Left renal cortex interstitium (tissue), 4 donors: ENCODE data around the gene CAVIN2. TPM values are rescaled to one million over a fixed set of nuclear protein-coding genes. Genes with fewer than 3 reads are reported as not detected.

Experiments used
- DNase-seq, 4 donors: peaks; one replicate each; pipeline ENCODE4 v3.0.0-alpha.2; 2013; ENCODE audit warnings: low read depth in 4 of 4, low spot score in 2 of 4, missing footprints in 1 of 4
- polyA plus RNA-seq, 4 donors: library from polyadenylated mRNA; unstranded; fragments of 120-200 nt; gene quantifications; one replicate each; pipeline ENCODE4 v1.2.1, GENCODE V29; 2013; ENCODE audit not compliant: insufficient read length in 4 of 4

CAVIN2 gene
- polyA plus RNA-seq, 4 donors = 35.2 to 47.8 (median 42.7) TPM

DNA sequence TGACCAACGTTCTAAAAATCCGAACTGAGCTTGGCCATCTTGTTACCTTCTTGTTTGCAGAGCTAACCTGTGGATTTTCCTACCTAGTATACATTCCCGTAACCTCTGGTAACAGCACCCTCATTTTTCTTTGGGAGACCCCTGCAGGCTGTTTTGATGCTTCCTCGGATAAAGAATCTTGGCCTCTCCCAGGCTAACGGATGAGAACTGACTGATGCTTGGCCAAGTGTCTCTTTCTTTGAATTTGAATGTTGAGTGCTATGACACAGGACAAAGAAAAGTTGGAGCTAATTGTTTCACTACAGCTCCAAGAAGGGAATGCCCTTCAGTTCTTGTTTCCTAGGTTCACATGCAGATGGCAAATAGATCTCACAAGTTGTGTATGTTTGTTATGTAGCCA is 19.3 kb upstream of the CAVIN2 start:
- no peak for DNase-seq

DNA sequence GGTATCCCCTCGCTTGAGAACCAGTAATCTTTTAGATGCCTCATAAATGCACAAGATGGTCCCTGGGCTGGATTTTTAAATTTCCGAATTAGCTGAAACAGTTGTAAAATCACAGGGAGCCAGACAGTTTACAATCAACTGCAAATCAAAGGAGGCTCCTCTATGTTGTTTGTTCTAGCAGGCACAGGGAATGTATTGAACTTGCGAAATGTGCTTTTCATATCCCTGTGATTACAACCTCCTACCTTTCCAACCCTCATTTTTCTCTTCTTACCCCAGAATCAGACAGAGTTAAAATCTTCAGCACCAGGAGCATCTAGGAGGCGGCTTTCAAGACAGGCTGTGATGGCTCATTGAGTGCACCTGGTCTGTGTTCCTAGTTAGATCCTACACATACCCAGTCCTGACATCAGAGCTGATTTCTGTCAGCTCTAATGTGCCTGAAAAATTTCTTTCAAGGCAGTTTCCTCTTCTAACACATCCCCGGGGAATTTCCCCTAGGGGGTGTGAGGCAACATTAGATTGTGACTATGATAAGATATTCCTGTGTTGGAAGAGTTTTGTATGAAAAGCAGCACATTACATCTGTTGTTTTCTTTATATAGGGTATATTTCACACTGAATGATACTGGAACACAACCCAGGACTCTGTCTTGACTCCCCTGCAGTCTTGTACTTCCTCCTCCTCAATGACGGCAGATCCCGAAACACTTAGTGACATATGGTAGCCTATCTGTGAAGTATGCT is 17.9 kb upstream of the CAVIN2 start:
- no peak for DNase-seq

DNA sequence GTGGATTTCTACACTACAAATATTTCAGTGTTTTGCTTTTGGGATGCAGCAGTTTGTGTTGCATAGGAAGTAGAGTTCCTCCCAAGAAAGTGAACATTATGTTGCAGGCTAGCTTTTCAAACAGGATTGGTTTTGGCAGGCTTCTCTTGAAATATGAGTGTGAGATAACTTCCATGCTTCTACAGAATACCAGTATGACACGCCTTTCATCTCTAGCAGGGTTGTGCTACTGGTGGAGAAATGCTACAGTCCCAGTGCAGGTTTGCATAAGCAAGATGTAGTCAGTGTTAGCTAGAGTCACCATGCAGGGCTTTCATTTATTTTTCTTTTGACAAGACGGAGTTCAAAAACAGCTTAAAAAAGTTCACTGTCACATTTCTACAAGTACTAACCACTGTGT is 17.1 kb upstream of the CAVIN2 start:
- DNase-seq = no peak

DNA sequence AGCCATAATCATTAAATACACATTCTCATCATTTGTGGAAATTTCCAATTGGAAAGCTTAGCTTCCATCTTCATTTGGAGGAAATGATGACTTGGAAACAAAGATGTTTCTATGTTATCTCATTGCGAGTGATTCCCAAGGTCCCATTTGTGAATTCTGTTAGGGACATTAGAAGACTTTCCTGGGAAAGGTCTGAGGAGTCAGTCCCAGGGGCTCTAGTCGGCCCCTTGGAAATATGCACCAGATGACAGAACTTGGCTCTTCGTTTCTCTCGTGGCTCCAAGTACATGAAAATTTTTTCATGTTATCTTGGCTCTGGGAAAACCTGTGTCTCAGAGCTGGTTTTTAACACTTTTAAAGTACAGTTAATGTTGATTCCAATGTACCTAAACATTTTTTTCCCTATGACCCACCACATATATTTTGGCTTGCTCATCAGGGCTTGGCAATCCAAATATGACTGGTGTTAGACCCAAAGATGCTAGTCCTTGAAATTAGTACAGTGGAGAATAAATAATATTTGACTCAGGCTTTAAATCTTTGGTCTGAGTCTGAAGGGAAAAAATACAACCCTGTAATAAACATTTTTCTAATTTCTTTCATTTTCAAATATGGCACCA is 15.4 kb upstream of the CAVIN2 start:
- DNase-seq = no peak

DNA sequence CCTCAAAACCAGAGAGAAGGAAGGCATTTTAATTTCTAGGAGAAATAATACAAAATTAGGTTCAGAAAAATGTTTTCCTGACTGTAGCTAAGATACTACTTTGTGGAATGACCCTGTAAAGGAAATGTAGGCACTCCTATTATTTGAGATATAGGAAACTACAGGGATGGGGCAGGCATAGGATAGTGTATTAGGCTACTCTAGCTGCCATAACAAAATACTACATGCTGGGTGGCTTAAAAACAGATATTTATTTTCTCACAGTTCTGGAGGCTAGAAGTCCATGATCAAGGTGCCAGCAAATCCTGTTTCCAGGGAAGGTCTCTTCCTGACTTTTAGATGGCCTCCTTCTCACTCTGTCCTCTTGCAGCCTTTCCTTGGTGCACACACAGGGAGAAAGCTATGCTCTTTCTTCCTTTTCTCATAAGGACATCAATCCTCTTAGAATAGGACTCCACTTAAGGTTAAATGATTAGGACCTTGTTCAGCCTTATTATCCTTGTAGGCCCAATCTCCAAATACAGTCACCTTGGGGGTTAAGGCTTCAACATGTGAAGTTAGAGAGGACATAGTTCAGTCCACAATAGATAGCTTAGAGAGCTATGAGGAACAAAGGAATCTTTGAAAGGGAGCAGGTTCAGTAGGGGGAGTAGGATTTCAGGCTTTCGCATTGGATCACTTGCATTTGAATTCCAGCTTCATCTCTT is 14.0 kb upstream of the CAVIN2 start:
- no peak for DNase-seq

DNA sequence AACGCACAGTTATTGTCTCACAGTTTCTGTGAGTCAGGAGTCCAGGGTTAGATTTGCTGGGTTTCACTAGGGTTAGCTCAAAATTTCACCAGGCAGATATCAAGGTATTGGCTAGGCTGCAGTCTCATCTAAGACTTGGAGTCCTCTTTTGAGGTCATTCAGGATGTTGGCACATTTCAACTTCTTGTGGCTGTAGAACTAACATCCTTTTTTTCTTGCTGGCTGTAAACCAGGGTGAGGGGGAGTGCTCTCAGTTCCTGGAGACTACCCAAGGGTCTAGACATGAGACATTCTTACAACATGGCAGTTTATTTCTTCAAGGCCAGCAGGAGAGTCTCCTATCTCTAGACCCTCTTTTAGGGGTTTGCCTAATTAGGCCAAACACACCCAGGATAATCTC is 12.8 kb upstream of the CAVIN2 start:
- no peak for DNase-seq

DNA sequence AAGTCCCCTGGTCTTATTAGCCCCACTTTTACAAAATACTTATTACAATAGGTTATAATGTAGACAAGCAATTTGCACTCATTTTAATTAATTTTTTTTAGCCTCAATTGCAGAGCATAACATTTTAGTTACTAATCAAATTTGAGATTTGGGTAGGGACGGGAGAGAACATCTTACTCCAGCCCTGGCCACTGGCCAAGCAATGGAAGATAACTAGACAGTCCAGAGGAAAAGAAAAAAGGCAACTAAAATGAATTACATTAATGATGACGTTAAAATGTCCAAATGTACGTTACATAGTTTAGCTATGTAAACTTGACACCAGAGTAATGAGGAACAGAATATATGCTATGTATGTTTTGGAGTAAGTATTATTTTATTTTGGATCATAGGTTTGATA is 11.0 kb upstream of the CAVIN2 start:
- DNase-seq = no peak

DNA sequence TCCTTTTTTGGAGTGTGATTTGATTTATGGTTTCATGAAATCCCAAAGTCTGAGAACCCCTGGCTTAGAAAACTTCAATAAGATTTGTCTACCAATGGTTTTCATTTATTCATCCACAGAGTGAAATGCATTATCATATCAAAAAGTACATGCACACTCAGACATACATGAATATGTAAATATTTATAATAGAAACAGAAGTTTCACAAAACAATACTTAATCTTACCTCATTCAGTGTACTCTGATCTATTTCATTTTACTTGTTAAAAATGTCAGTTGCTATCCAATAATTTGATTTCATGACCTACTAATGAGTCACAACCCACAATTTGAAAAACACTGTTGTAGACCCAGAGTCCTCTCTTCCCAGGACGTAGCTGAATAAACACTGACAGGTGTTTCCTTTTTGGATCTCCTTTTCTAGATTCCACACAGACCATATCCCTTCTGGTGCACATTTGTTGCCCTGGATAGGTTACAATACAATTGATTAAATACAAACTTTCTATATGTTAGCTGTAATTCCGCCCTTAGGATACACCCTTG is 10.4 kb upstream of the CAVIN2 start:
- no peak for DNase-seq

DNA sequence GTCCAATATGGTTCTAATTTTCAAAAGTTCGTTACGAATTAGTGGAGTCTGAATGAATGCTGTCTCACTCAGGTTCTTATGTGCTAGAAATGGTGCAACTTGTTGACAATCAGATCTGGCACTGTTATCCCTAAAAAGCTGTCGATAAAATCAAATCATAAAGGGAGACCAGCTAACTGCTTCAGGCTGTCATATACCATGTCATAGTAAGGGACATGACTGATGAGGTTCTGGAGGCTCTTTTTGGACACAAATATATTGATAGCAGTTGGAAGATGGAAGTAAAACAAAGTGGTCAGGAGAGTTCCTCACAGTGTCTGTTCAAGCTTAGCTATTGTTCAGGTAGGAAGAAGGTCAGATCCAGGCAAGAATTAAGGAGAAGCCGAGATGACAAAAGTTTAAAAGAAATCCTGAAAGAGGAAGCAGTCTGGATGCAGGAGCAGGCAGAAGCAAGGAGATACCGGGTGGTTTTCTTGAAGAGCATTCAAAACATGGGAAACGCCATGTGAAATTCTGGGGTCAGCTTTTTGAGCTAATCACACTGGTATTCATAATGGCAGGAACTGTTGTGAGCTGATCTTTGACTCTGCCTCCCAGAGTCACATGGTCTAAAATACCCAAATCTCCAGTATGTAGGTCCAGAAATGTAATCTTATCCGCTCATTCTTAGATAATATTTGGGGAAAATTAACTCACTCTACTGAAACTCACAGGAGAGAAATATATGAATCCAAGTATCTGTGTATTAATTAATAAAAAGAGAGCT is 9.4 kb upstream of the CAVIN2 start:
- DNase-seq = no peak

DNA sequence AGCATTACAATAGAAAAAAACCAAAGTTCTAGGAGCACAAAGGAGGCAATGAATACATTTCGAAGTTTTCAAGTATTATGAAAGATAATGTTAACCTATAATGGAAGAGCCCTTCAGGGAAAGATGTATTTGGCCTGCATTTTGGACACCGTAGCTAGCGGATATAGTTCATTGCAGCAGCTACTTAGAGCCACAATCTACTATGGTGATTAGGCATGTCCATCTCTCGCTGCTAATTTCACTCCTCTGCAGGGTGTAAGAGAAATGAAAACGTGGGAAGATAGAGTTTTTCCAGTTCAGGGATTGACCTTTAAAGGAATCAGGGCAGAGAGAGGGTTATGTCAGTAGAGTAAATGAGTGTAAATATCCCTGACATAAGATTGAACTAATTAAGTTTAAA is 8.5 kb upstream of the CAVIN2 start:
- DNase-seq = no peak

DNA sequence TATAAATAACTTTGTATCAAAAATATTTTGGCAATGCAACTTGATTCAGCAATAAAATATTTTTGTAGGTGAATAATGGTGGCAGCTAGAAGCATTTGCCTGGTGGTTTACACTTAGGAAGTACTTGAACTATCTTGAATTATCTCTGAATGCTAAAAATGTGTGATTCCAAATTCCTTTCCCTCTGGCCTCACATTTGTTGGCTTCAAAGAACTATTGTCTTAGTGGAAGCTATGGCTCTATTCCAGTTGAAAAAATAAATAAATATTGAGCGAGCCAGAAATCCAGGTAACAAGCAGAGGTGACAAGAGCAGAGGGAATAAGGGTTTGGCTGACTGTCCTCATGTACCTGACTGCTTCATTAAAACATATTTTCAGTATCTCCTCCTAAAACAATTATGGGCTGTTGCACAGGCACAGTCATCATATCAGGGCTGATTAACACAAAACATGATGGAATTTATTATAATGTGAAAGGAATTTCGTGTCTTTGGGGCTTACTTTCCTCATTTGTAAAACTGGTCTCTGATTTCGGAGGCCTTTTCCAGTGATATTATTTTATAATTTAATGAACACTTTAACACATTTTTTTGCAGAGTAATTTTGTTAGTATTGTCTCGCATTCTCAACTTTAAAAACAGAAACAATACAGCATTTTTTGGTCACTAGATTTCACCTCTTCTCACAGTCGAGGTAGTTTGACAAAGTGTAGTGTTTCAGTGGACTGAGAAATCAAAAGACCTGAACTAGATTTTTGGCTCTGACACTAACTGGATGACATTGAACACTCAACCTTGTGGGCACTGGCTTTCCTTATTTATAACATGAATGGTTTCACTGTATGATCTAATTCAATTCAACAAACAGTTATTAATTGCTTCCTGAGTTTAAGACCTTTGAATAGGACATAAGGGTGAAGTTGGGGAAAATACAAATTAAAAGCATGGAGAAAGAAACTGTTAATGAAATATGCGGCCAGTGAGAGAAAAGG is 7.8 kb upstream of the CAVIN2 start:
- no peak for DNase-seq

DNA sequence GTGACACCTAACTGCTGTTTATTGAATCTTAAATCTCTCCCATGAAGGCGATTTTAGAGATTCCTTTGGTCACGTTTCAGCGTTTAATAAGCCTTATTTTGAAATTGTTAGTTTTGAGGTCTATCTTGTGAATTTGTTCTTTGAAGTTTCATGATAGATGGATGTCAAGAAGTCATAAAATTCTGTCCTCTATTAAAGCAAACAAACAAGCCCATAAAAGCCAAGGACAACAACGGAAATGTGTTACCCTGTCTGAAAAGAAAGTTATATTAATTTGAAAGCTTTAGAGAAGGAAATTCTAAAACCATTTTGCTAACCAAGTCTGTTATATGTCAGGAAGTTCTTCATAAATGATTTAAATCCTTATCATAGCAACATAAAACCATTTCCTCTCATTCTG is 7.0 kb upstream of the CAVIN2 start:
- DNase-seq = no peak

DNA sequence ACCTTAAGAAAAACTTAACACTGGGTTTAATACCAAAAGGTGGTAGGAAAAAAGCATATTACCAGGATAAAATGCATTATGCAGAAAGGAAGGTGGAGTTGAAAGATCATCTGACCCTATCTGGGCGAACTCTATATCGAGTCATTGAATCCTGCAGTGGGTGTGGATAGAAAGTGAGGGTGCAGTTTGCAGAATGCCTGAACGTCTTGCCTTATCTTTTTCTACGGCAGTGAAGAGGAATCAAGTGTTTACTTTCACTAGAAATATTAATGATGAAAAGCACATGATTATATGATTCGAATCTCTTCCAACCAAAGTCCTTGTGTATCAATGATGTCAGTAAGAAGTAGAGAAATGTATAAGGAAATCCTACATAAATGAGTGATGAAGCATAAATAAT is 4.3 kb upstream of the CAVIN2 start:
- DNase-seq = no peak

DNA sequence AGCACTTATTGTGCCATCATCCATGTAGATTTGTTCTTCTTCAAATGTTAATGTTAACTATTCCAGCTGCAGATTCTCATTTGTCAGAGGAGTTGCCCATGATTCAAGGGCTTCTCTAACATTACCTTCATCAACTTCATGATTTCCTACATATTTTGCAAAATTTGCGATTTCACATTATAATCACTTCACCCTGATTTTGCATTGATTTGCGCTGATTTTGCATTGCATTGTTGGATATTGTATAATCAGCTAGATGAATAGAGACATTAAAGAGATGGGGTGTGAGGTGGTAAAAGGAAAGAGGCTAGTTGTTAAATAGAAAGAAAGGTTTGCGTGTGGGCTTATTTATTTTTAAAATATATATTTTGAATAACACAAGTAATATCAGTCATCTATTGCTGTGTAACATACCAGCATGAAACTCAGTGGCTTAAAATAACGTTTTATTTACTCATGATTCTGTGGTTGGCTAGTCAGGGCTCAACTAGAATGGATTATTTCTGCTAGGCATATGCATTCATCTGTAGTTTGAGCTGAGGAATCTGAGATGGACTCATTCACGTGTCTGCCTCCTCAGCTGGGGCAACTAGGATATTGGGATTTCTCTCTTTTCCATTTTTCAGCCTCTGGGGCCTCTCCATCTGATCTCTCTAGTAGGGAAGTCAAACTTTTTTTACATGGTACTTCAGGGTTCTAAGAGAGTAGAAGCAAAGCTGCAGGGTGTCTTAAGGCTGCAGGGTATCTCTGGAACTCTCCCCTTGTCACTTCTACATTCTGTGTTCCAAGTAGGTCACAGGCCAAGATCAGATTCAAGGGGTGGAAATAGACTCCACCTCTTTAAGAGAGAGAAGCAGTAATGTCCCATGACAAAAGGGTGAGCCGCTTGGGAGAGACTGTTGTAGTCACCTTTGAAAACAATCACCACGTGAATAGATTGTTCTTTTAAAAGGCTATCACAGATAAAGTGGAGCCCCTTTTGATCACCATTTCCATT is 2.2 kb upstream of the CAVIN2 start:
- DNase-seq = no peak

DNA sequence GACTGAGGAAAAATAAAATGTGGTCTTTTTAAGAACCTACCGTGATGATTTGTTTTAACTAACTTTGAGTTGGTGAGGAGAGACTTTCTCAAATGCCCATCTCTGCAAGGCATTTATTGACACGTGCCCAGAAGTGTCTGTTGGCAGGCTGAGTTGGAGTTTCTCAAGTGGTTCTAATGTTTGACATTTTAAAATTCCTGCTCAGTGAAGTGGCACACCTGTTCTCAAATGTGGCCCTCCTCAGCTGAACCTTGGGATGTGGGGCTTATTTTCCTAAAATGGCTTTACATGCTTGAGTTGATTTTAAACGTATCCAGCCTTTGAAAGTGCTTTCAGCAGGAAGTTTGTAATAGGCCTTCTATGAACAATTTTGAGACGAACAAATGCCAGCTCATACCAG is 876 bp upstream of the CAVIN2 start:
- DNase-seq = no peak

DNA sequence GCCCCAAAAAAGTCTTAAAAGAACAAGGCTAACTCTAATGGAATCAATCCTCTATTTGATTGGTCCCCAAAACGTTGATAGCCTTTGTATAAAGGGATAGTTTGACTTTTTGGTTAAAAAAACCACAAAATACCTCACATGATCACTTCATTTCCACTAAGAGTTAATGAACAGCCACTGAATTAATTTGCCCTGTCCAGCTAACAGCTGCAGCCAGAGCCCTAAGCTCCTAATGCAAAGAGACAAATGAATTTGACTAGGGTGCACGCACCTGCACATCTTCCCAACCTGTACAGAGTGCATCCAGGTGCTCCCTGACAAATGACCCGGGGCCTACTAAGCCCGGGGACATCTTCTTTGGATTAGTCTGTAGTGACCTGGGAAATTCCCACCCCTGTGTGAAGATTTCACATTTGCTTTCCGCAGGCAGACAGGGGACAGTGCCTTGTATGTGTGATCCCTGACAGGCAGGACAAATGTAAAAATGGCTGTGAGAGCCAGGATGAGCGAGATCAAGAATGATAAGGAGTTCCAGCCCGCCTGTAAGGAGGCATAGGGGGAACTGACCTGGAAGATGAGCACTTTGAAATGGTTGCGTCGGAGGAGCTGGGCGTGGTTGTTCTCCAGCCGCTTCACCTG is 893 bp downstream of the CAVIN2 start:
- DNase-seq = no peak

DNA sequence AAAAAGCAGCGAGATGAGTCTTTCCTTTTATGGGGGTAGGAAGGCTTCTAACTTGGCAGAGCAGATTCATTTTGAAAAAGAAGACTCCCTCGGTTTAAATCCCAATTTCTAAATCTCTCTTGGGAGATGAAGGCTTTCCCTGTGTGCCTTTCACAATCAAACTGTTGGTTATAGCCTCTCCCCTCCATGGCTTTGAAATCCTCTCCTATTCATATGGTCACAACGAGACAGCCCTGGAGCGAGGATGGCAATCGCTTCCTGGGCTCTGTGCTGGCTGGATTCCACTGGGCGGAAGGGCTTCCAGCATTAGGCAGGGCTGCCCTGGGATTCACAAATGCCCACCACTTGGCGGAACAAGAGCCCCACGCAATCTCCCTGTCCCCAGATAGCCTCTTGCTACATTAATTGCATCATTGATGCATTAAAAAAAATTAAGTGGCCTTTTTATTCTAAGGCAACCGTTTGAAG is 1.6 kb downstream of the CAVIN2 start:
- no peak for DNase-seq

DNA sequence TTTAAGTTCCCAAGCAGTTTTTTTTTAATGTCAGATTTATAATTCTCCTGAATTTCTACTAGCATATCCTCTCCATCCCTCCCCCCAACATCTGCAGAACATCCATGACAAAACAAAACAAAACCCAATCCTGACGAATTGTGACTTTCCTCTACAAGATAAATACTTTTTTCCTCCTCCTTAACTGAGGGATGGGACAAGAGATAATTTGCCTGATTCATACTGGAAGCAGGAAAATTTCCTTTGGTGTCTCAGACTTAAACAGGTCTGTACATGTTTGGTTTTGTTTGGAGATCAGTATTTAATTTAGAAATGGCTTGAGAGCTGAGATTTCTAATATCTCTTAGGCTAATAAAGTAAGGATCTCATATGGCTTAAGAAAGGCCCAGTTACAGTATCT is 2.2 kb downstream of the CAVIN2 start:
- DNase-seq = no peak
